Kidney (tissue), 14 donors: Measurements from ENCODE around the gene FRAT2. TPM values are rescaled to one million over a fixed set of nuclear protein-coding genes. Genes with fewer than 3 reads are reported as not detected.

Source experiments
- DNase-seq, 5 donors: peaks; one replicate each; pipeline ENCODE4 v3.0.0-alpha.2; 2013 to 2020
- FAIRE-seq: peaks from 2 replicates; lab custom pipeline; 2012; peaks lifted over from hg19 to GRCh38; lab: Jason Lieb, UNC
- H3K27ac ChIP-seq, 2 donors: one replicate each; pipeline ENCODE4 v1.7.0; 2013; ENCODE audit warnings: low read depth in 2 of 2, low read length in 2 of 2, inconsistent platforms in 1 of 2
- H3K27me3 ChIP-seq: one replicate; pipeline ENCODE4 v1.7.1; 2013; ENCODE audit warnings: low read length, inconsistent platforms; ENCODE audit not compliant: control insufficient read depth, insufficient read depth
- H3K36me3 ChIP-seq, 3 donors: one replicate each; pipeline versions ENCODE4 v1.7.0 to v1.7.1; 2013; ENCODE audit warnings: low read length in 3 of 3, control low read depth in 1 of 3, inconsistent platforms in 1 of 3; ENCODE audit not compliant: insufficient read depth in 3 of 3, control insufficient read depth in 2 of 3
- H3K4me1 ChIP-seq, 3 donors: one replicate each; pipeline versions ENCODE4 v1.7.0 to v1.7.1; 2013; ENCODE audit warnings: low read length in 3 of 3, inconsistent platforms in 1 of 3, low read depth in 1 of 3; ENCODE audit not compliant: control insufficient read depth in 2 of 3, insufficient read depth in 2 of 3
- H3K4me3 ChIP-seq, 3 donors: one replicate each; pipeline versions ENCODE4 v1.7.0 to v1.8.1; 2013; ENCODE audit warnings: low read length in 3 of 3, control low read depth in 1 of 3, inconsistent platforms in 1 of 3
- H3K9ac ChIP-seq, 3 donors: one replicate each; pipeline versions ENCODE4 v1.7.0 to v1.7.1; 2013; ENCODE audit warnings: low read length in 3 of 3, control low read depth in 1 of 3, inconsistent platforms in 1 of 3
- H3K9me3 ChIP-seq, 3 donors: one replicate each; pipeline versions ENCODE4 v1.7.0 to v1.7.1; 2013; ENCODE audit warnings: low read length in 3 of 3, control low read depth in 1 of 3, inconsistent platforms in 1 of 3; ENCODE audit not compliant: control insufficient read depth in 2 of 3, insufficient read depth in 1 of 3
- intact Hi-C: fragments of 100-400 bp; cut with DNase I; formaldehyde crosslinking; loops from one replicate; pipeline ENCODE4 v1.11.1; 2022
- polyA plus RNA-seq: library from polyadenylated mRNA; stranded (reverse); fragments of 350-450 nt; fragmentation: Illumina TruSeq; extraction: RNeasy Lipid Tissue Mini Kit (QIAGEN cat#74804); gene quantifications from one replicate; pipeline ENCODE4 v1.2.3, GENCODE V29; 2014; ENCODE audit warnings: low read depth, low replicate concordance; ENCODE audit not compliant: insufficient read depth
- total RNA-seq: library from RNA; stranded (reverse); fragmentation: NEBNext Ultra II Directional; extraction: Animal tissue kit (Norgen Biotek cat#: 25700); gene quantifications from one replicate; pipeline ENCODE4 v1.2.1, GENCODE V29; 2021
- TF ChIP-seq, protein P1 (sequence below): IDR thresholded peaks from 3 replicates; pipeline ENCODE4 v1.5.1; 2012; ENCODE audit warnings: mild to moderate bottlenecking, moderate library complexity, borderline replicate concordance; ENCODE audit not compliant: insufficient read depth; ENCODE audit errors: extremely low read depth
- donor health status: control.
- donor health status: control.
- donor health status: control.
- donor health status: control.
- donor health status: control.
- donor health status: DM: yes; HTN: yes; CAD: no.
- donor health status: Normal renal cell carcinoma (clear cell type).

FRAT2 gene
- total and polyA plus RNA-seq, 2 donors from 2014 or later, result 5.4 to 16.8 TPM

DNA sequence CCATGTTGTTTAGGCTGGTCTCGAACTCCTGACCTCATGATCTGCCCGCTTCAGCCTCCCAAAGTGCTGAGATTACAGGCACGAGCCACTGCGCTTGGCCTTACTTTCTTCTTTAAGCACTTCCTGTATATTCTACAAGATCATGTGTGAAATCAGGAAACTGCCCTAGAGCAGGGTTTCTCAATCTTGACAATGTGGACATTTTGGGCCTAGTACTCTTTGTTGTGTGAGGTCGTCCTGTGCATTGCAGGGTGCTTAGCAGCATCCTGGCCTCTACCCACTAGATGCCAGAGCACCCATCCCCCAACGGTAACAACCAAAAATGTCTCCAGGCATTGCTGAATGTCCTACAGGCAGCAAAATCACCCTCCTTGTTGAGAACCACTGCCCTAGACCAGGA, 41.9 kb upstream of the FRAT2 start:
- peaks cover 3 to 17% (median 9%) of the 10 kb centered on the region in 3 donors for H3K36me3 ChIP-seq
- H3K4me3 ChIP-seq, result no peak overlapping the region
- no peak overlapping the region for H3K9ac ChIP-seq
- no peak overlapping the region for H3K27ac ChIP-seq
- DNase-seq (no peak), FAIRE-seq (no peak)
- no peaks in the 10 kb centered on the region for H3K9me3 ChIP-seq
- TF ChIP-seq, protein P1, sequence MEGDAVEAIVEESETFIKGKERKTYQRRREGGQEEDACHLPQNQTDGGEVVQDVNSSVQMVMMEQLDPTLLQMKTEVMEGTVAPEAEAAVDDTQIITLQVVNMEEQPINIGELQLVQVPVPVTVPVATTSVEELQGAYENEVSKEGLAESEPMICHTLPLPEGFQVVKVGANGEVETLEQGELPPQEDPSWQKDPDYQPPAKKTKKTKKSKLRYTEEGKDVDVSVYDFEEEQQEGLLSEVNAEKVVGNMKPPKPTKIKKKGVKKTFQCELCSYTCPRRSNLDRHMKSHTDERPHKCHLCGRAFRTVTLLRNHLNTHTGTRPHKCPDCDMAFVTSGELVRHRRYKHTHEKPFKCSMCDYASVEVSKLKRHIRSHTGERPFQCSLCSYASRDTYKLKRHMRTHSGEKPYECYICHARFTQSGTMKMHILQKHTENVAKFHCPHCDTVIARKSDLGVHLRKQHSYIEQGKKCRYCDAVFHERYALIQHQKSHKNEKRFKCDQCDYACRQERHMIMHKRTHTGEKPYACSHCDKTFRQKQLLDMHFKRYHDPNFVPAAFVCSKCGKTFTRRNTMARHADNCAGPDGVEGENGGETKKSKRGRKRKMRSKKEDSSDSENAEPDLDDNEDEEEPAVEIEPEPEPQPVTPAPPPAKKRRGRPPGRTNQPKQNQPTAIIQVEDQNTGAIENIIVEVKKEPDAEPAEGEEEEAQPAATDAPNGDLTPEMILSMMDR, result no peak
- H3K27me3 ChIP-seq, result no peaks in the 10 kb centered on the region
- intact Hi-C loops, result no loop called here
- H3K4me1 ChIP-seq, result no peaks in the 10 kb centered on the region

DNA sequence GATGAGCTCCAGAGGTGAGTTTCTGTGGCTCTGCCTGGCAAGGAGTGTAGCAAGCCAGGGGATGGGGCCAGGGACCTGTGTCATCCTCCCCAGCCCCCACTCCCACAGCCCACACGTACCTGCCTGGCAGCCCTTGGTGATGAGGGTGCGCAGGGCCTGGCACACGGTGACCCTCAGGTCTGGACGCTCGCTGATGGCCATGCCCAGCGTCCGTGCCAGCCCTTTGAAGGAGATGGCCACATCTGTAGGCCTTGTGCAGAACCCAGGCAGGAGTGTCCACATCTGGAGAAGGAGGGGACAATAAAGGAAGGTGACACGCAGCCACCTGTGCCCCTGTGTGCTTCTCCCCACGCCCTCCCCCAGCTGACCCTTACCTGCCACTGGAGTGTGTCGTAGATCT, 38.9 kb upstream of the FRAT2 start:
- Histone ChIP-seq H3K9me3 (no peaks in the 10 kb centered on the region), H3K4me1 (no peaks in the 10 kb centered on the region), H3K36me3 (peaks cover 3 to 20% (median 14%) of the 10 kb centered on the region in 3 donors), H3K4me3 (no peak overlapping the region), H3K27me3 (no peaks in the 10 kb centered on the region), H3K27ac (no peak overlapping the region), H3K9ac (no peak overlapping the region)
- DNase-seq, result no peak
- TF ChIP-seq, protein P1, result no peak
- intact Hi-C loops, result no loop called here
- FAIRE-seq, result no peak

DNA sequence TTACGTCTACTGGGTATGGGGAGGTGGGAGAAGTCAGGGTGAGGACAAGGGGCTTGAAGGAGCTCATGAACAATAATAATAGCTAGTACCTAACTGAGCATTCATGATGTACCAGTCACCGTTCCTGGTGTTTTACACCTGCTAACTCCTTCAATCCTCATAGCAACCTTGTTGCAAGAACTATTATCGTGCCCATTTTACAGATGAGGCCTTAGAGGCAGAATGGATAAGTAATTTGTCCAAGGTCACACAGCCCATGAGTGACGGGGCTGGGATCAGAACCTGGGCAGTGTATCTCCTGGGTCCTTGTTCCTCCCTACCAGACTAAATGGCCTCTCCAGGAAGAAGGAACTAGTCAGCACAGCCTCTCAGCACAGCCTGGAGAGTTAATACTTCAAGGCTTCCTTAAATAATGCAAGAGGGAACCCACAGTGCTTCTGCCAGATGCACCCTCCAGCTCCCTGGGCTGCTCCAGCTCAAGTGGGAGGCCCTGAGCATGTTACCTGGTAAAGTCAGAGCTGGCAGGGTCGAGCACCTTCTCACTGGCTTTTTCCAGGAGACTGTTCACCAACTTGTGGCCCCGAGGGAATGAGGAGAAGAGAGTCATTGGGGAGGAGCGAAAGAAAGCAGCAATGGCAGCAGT, 37.8 kb upstream of the FRAT2 start:
- no peak for DNase-seq

More for the DNA sequence above, 37.8 kb upstream of the FRAT2 start:
- H3K9ac ChIP-seq, result no peak overlapping the region
- peaks cover 0 to 20% (median 9%) of the 10 kb centered on the region in 3 donors for H3K36me3 ChIP-seq
- TF ChIP-seq, protein P1, result no peak
- H3K9me3 ChIP-seq, result no peaks in the 10 kb centered on the region
- no peak overlapping the region for H3K27ac ChIP-seq
- H3K4me1 ChIP-seq, result no peaks in the 10 kb centered on the region
- H3K27me3 ChIP-seq, result no peaks in the 10 kb centered on the region
- FAIRE-seq, result no peak
- no peak overlapping the region for H3K4me3 ChIP-seq
- intact Hi-C loops, result no loop called here
